IMR-90 (cell line): Measurements from ENCODE around the gene PSME2. TPM values are rescaled to one million over a fixed set of nuclear protein-coding genes. Genes with fewer than 3 reads are reported as not detected.

ENCODE experiments used
- ATAC-seq: fragments of 200-7000 bp; cut with Tn5 transposase; 2 replicates; pipeline ENCODE4 v1.9.1; 2020; ENCODE audit warnings: low read depth, mild to moderate bottlenecking, moderate library complexity
- BruUV-seq: library from RNA; stranded (reverse); fragments of 400-500 nt; replicated peaks from 2 replicates; lab custom pipeline; 2021; lab: Mats Ljungman, UMichigan
- CTCF ChIA-PET: fragments of 300-600 bp; formaldehyde crosslinking; extraction: SDS; loops from one replicate; lab custom pipeline; 2021; ENCODE audit warnings: antibody characterized with exemption; lab: Yijun Ruan, JAX
- POLR2A ChIA-PET: fragments of 300-600 bp; sonication (Branson Sonifier 250); formaldehyde crosslinking; loops from one replicate; lab custom pipeline; 2022; ENCODE audit warnings: antibody characterized with exemption; ENCODE audit not compliant: unreplicated experiment; lab: Charles Lee
- DNase-seq: peaks from one replicate; pipeline ENCODE4 v3.0.0; 2013
- H2AFZ ChIP-seq: replicated peaks from 2 replicates; pipeline ENCODE3; 2013; ENCODE audit warnings: low read length, mild to moderate bottlenecking; ENCODE audit not compliant: poor library complexity
- H2AK5ac ChIP-seq: 2 replicates; pipeline ENCODE4 v1.6.1; 2013; ENCODE audit warnings: low read depth, low read length, inconsistent platforms
- H2AK9ac ChIP-seq: replicated peaks from 2 replicates; pipeline ENCODE3; 2013; ENCODE audit warnings: mild to moderate bottlenecking, low read depth, low read length, moderate library complexity; ENCODE audit not compliant: poor library complexity
- H2BK120ac ChIP-seq: 2 replicates; pipeline ENCODE4 v1.6.1; 2013; ENCODE audit warnings: low read depth, low read length, inconsistent platforms
- H2BK15ac ChIP-seq: 3 replicates; pipeline ENCODE4 v1.6.1; 2013; ENCODE audit warnings: low read depth, low read length, inconsistent platforms
- H2BK20ac ChIP-seq: 2 replicates; pipeline ENCODE4 v1.6.1; 2013; ENCODE audit warnings: low read depth, mild to moderate bottlenecking, inconsistent platforms, low read length, moderate library complexity
- H2BK5ac ChIP-seq: 2 replicates; pipeline ENCODE4 v1.6.1; 2013; ENCODE audit warnings: mild to moderate bottlenecking, low read depth, low read length, inconsistent platforms; ENCODE audit not compliant: poor library complexity, severe bottlenecking
- H3K14ac ChIP-seq: replicated peaks from 2 replicates; pipeline ENCODE4 v1.6.1; 2013; ENCODE audit warnings: low read depth, low read length, inconsistent platforms
- H3K18ac ChIP-seq: 2 replicates; pipeline ENCODE4 v1.6.1; 2013; ENCODE audit warnings: low read depth, low read length, control low read depth
- H3K23ac ChIP-seq: 2 replicates; pipeline ENCODE4 v1.6.1; 2013; ENCODE audit warnings: low read depth, low read length, inconsistent platforms
- H3K27ac ChIP-seq: 2 replicates; pipeline ENCODE4 v1.5.1; 2013; ENCODE audit warnings: mild to moderate bottlenecking, control low read depth, low read length; ENCODE audit not compliant: insufficient read depth
- H3K27me3 ChIP-seq: 2 replicates; pipeline ENCODE4 v1.6.1; 2013; ENCODE audit warnings: low read length; ENCODE audit not compliant: control insufficient read depth, insufficient read depth
- H3K36me3 ChIP-seq: 2 replicates; pipeline ENCODE4 v1.6.1; 2013; ENCODE audit warnings: low read length, mixed read lengths; ENCODE audit not compliant: control insufficient read depth, insufficient read depth
- H3K4ac ChIP-seq: 2 replicates; pipeline ENCODE4 v1.6.1; 2013; ENCODE audit warnings: low read depth, low read length, inconsistent platforms
- H3K4me1 ChIP-seq: 2 replicates; pipeline ENCODE4 v1.6.1; 2013; ENCODE audit warnings: low read length, mixed read lengths; ENCODE audit not compliant: control insufficient read depth, insufficient read depth
- H3K4me2 ChIP-seq: 2 replicates; pipeline ENCODE4 v1.6.1; 2013; ENCODE audit warnings: low read depth, mild to moderate bottlenecking, control low read depth, low read length, moderate library complexity
- H3K4me3 ChIP-seq: 2 replicates; pipeline ENCODE4 v1.5.1; 2013; ENCODE audit warnings: low read depth, mild to moderate bottlenecking, control low read depth, low read length, moderate library complexity; ENCODE audit not compliant: insufficient read depth
- H3K56ac ChIP-seq: 2 replicates; pipeline ENCODE4 v1.6.1; 2013; ENCODE audit warnings: low read length, inconsistent platforms; ENCODE audit not compliant: insufficient read depth; ENCODE audit errors: extremely low read depth
- H3K79me1 ChIP-seq, 2 experiments: 2 replicates each; pipeline ENCODE4 v1.6.1; 2013; ENCODE audit warnings: low read length in 2 of 2, inconsistent platforms in 1 of 2, low read depth in 1 of 2
- H3K9ac ChIP-seq: 2 replicates; pipeline ENCODE4 v1.6.1; 2013; ENCODE audit warnings: low read depth, low read length, control low read depth
- H3K9me1 ChIP-seq: 2 replicates; pipeline ENCODE4 v1.6.1; 2013; ENCODE audit warnings: low read length, inconsistent platforms; ENCODE audit not compliant: insufficient read depth
- H3K9me3 ChIP-seq: 2 replicates; pipeline ENCODE4 v1.6.1; 2013; ENCODE audit warnings: low read length; ENCODE audit not compliant: control insufficient read depth, insufficient read depth
- H4K20me1 ChIP-seq: 2 replicates; pipeline ENCODE4 v1.6.1; 2013; ENCODE audit warnings: low read length, inconsistent platforms; ENCODE audit not compliant: insufficient read depth
- H4K5ac ChIP-seq: 2 replicates; pipeline ENCODE4 v1.6.1; 2013; ENCODE audit warnings: mild to moderate bottlenecking, low read depth, low read length, control low read depth
- H4K8ac ChIP-seq, 2 experiments: 2 replicates each; pipeline ENCODE4 v1.6.1; 2013; ENCODE audit warnings: low read depth in 2 of 2, low read length in 2 of 2, control low read depth in 1 of 2, inconsistent platforms in 1 of 2
- H4K91ac ChIP-seq: 2 replicates; pipeline ENCODE4 v1.6.1; 2013; ENCODE audit warnings: low read depth, low read length, inconsistent platforms; ENCODE audit not compliant: insufficient read depth
- BHLHE40 ChIP-seq: fragments of 150-350 bp; IDR thresholded peaks from 2 replicates; pipeline ENCODE4 v1.6.1; 2016; ENCODE audit warnings: mild to moderate bottlenecking, low read depth, low read length
- CEBPB ChIP-seq: IDR thresholded peaks from 2 replicates; pipeline ENCODE4 v1.6.1; 2012; ENCODE audit warnings: low read depth, low read length, improper control_type of control experiment
- FOS ChIP-seq: fragments of 150-350 bp; IDR thresholded peaks from 2 replicates; pipeline ENCODE4 v1.6.1; 2016; ENCODE audit warnings: low read depth, low read length
- MAFK ChIP-seq: IDR thresholded peaks from 2 replicates; pipeline ENCODE4 v1.6.1; 2012; ENCODE audit warnings: low read depth, low read length, improper control_type of control experiment
- RAD21 ChIP-seq: IDR thresholded peaks from 2 replicates; pipeline ENCODE4 v1.6.1; 2012; ENCODE audit warnings: low read length, improper control_type of control experiment
- RCOR1 ChIP-seq: IDR thresholded peaks from 2 replicates; pipeline ENCODE4 v1.6.1; 2012; ENCODE audit warnings: mild to moderate bottlenecking, low read length, improper control_type of control experiment; ENCODE audit not compliant: insufficient replicate concordance
- WGBS, 2 experiments: methylation state at CpG; one replicate each; pipeline versions ENCODE4 v1.1.5 to v1.1.7; 2013; ENCODE audit warnings: missing lambda C conversion rate in 2 of 2; ENCODE audit not compliant: insufficient read length in 1 of 2; ENCODE audit errors: extremely low coverage in 2 of 2; 5-methylcytosine and 5-hydroxymethylcytosine counted together
- dilution Hi-C: fragments of 300-500 bp; cut with HindIII; formaldehyde crosslinking; loops from one replicate; pipeline ENCODE4 v1.14.3; 2018; ENCODE audit warnings: low sequenced_read_pairs; ENCODE audit not compliant: unreplicated experiment
- in situ Hi-C: fragments of 300-500 bp; cut with MboI; formaldehyde crosslinking; loops from 3 replicates; pipeline ENCODE4 v1.14.3; 2019; ENCODE audit warnings: low sequenced_read_pairs, inconsistent platforms, mixed read lengths
- intact Hi-C: fragments of 100-400 bp; cut with micrococcal nuclease; formaldehyde crosslinking; loops from 2 replicates; pipeline ENCODE4 v1.10.0; 2022
- polyA plus RNA-seq, 3 experiments: library from polyadenylated mRNA; depleted of rRNA; stranded (reverse); fragments of >200 nt; gene quantifications; 2 replicates each; pipeline ENCODE4 v1.2.3, GENCODE V29; 2012; ENCODE audit warnings: low replicate concordance in 1 of 3
- total RNA-seq: library from RNA; depleted of rRNA; stranded (reverse); fragments of >200 nt; gene quantifications from 2 replicates; pipeline ENCODE4 v1.2.3, GENCODE V29; 2012
- TF ChIP-seq, protein P1 (sequence below): fragments of 150-350 bp; IDR thresholded peaks from 2 replicates; pipeline ENCODE4 v1.6.1; 2017; ENCODE audit warnings: mild to moderate bottlenecking, antibody characterized with exemption, low read length, low read depth

PSME2 gene
- total and polyA plus RNA-seq, 2 of the 4 experiments (the other 2 are of a cell fraction): 104 to 141 TPM

GRCh38 chr14:24177891-24178290, 31.5 kb upstream of the PSME2 start:
- ChIA-PET POLR2A (no interaction called here), CTCF (no interaction called here)
- Histone ChIP-seq H2BK120ac (no peak overlapping the region), H2BK20ac (no peak overlapping the region), H3K4me3 (no peak overlapping the region), H3K4me2 (no peak overlapping the region), H3K27ac (no peak overlapping the region), H2BK5ac (no peak overlapping the region), H3K56ac (no peak overlapping the region), H4K5ac (no peak overlapping the region), H3K4me1 (peaks cover 2% of the 10 kb centered on the region; the same call in 1 of the 2 replicates), H3K79me1 (no peaks in the 10 kb centered on the region; a peak in 1 of 4 replicates), H3K36me3 (peaks cover 61% of the 10 kb centered on the region), H4K8ac (no peak overlapping the region), H2BK15ac (no peak overlapping the region), H3K14ac (no peak overlapping the region), H3K27me3 (no peaks in the 10 kb centered on the region), H4K20me1 (no peaks in the 10 kb centered on the region), H2AK5ac (no peak overlapping the region), H3K9me3 (no peaks in the 10 kb centered on the region), H3K18ac (no peak overlapping the region), H3K9ac (no peak overlapping the region), H3K23ac (no peak overlapping the region), H2AFZ (no peak overlapping the region), H2AK9ac (no peak overlapping the region), H3K4ac (no peak overlapping the region), H4K91ac (no peak overlapping the region), H3K9me1 (no peaks in the 10 kb centered on the region)
- no TSS peak for BruUV-seq
- dilution Hi-C loops: no loop called here
- in situ Hi-C loops: no loop called here
- intact Hi-C loops: no loop called here
- ATAC-seq (no peak), DNase-seq (no peak)
- TF ChIP-seq RAD21 (no peak), BHLHE40 (no peak), CEBPB (no peak), MAFK (no peak), FOS (no peak), RCOR1 (no peak)
- TF ChIP-seq, protein P1, sequence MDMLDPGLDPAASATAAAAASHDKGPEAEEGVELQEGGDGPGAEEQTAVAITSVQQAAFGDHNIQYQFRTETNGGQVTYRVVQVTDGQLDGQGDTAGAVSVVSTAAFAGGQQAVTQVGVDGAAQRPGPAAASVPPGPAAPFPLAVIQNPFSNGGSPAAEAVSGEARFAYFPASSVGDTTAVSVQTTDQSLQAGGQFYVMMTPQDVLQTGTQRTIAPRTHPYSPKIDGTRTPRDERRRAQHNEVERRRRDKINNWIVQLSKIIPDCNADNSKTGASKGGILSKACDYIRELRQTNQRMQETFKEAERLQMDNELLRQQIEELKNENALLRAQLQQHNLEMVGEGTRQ: no peak
- 90% methylated on average over 3 of the region's 14 CpGs; no CpG with 5 or more reads in 1 of the 2 experiments for WGBS, 2 experiments
